GM12891 (cell line): ENCODE data around the gene CCDC9B.

Experiments used
- POLR2A ChIP-seq: IDR thresholded peaks from 2 replicates; pipeline ENCODE4 v1.6.1; 2011; ENCODE audit warnings: low read depth, low read length, control low read depth
- POU2F2 ChIP-seq: IDR thresholded peaks from 2 replicates; pipeline ENCODE4 v1.6.1; 2011; ENCODE audit warnings: low read depth, mild to moderate bottlenecking, control low read depth, low read length, moderate library complexity
- TAF1 ChIP-seq: IDR thresholded peaks from 2 replicates; pipeline ENCODE4 v1.6.1; 2011; ENCODE audit warnings: low read depth, low read length, control low read depth

- no peak for TF ChIP-seq TAF1
- no peak for TF ChIP-seq POLR2A
- TF ChIP-seq POU2F2, result no peak
These were observed 32.2 kb upstream of the CCDC9B start for GRCh38 chr15:40372981-40373380.
